PFSK-1 (cell line): Measurements from ENCODE around the gene KLF13.

Source experiments
- FOXP2 ChIP-seq: optimal IDR thresholded peaks from 2 replicates; pipeline ENCODE3; 2011; ENCODE audit warnings: borderline replicate concordance, control low read depth, inconsistent platforms; ENCODE audit not compliant: insufficient read depth; ENCODE audit errors: extremely low read length, extremely low read depth
- SIN3A ChIP-seq: IDR thresholded peaks from 2 replicates; pipeline ENCODE4 v1.6.1; 2012; ENCODE audit warnings: mild to moderate bottlenecking, low read length, moderate library complexity, borderline replicate concordance; ENCODE audit not compliant: insufficient read depth

DNA sequence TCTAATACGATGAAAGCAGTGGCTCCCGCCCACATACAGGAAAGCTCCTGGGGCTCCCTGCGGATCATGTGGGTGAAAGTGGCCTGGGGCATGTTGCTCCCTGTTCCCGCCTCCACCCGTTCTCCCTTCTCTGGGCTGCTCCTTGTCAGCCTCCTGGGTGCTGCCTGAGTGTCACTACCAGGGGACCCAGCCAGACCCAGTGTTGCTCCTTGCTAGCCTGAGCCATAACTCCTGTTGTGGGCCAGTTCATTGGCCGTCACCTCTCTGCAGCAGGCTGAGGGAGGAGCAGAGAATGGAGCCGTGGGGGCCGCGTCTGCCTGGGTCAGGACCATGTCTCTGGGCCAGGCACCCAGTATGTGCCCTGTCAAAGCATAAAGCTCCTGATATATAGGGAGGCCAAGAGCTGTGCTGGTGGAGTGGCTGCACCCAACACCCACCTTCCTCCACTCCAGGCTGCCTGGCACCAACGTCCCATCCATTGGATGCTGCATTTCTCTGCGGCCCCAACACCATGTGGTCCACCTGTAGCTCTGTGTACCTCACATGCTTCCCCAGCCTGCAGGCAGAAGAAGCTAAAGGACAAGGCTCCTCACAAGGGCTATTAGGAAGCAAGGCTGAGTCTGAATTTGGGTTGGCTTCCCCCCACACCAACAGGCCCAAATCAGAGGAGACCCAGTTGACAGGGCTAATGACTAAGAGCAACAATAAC, 40.5 kb downstream of the KLF13 start:
- TF ChIP-seq SIN3A (no peak), FOXP2 (no peak)
